NCI-H187 treated with DMSO at 0.1 percent for 48 hours (cell line): ENCODE results near the gene MYO5B.

Experiments
- DNase-seq: peaks from one replicate; lab custom pipeline; 2025; lab: John Stamatoyannopoulos, UW

The MYO5B gene

DNA sequence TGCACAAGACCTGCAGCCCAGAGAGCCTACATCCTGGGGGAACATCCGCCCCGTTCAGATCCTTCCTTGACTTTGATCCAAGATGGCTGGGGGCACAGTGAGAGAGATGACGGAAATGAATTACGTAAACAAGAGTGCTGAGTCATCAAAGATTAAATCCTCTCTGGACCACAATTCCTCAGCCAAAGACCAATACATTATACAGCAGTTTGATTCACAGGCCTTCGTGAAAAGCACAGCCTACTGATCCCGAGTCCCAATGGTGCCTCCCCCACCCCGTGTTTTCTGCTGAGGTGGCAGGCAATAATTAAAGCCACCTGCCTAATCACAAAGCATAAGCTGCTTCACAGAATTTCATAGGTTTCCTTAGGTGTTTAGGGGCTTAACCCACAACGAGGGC is 43.0 kb downstream of the MYO5B start:
- DNase-seq, result no peak

GRCh38 chr18:50144540-50144939 is 50.4 kb downstream of the MYO5B start:
- no peak for DNase-seq

DNA sequence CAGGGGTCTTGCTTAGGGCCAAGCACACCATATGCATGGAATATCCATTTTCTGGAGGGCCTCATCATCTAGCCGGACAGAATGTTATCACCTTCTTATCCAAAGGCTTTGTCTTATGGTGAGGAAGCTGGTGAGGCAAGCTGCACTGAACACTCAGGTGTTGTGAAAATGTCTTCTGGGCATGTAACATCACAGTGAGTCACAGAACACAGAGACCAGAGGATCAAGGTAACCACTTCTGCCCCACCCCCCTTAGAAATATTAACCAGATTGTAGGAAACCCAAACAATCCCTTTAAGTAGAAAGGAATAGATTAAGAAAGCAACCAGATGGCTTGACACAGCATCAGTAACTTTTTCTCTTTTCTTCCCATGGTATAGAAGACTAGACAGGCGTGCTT is 51.1 kb downstream of the MYO5B start:
- no peak for DNase-seq

GRCh38 chr18:50143294-50143693 is 51.7 kb downstream of the MYO5B start:
- DNase-seq, result no peak

DNA sequence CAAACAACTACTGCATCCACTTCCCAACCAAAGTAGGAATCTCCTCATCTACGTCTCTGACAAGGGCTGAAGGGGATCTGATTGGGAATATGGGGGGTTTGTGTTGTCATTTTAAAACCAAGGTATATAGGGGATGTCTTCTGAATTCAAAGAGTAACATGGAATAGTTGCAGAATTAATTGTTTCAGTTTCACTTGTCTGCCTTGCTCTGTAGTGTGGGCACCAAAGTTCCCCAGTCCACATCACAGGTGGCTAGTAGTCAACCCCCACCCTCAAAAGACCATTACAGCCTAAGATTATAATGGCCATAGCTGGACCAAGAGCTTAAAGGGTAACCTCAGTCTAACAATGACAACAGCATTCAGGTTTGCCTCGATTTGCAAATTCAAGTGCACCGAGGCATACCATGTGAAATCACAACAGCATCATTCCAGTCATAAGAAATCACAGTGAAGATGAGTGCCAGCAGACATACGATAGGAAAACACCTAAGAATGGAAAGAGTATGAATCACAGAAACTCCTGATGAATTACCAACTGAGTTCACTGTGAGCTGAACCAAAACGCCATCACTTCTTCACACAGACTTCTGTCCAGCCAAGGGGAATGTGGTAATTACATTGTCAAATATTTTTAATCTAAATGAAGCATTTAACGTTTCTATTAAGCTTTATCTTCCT is 52.4 kb downstream of the MYO5B start:
- no peak for DNase-seq

DNA sequence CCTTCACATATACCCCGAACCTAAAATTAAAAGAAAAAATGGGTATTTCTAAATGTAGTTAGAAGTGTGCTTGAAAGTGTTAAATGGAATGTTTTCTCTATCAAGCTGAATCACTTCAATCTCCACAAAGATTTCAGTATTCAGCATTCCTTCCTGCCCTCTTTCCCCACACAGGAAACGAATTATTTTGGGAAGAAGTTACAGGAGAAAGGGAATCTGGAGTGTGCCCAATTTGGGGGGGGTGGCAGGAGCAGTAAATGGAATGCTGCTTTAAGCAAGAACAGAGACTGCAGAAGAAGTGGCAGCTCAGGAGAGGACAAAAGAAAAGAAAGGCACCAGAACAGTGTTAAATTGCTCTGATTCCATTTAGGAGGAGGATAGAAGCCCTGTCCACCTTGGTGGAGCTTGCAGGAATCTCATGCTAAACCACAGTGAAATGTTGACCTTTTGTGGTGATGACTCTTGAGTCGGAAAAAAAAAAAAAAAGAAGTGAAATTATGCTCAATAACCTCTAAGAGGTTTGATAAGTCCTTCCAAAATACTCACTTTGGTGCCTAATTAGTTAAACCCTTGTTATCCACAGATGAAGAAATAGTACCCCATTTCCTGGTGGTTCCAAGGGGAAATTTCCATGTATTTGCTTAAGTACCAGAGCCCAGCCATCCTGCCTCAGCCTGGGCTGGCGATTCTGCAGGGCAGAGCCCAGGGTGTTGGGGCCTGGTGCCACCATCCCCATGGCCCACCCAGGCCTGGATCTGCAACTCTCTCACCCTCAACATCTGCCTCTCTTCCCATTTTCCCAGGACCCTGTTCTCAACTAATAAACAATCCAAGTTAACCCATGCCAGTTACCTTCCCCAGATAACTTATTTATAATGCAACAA is 56.5 kb downstream of the MYO5B start:
- DNase-seq, result no peak

- DNase-seq, result no peak
Observed at GRCh38 chr18:50135903-50136302, 59.0 kb downstream of the MYO5B start.

DNA sequence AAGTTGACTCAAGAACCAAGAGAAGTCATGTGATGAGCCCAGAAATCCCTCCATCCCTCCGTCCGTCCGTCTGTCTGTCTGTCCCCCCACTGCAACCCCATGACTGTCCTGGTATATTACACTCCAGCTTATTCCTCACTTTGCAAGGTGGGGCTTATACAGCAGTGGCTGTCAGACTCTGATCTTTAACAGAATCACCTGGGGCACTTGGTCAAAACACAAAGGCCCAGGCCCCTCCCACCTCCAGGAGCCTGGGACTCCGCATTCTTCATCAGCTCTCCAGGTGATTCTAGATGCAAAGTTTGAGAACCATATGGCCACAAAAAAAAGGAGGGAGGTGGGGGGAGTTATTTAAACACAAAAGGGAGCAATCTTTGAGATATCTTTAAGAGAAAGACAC is 61.4 kb downstream of the MYO5B start:
- DNase-seq, result no peak

GRCh38 chr18:50131591-50131990 is 63.4 kb downstream of the MYO5B start:
- DNase-seq, result no peak

- DNase-seq, result no peak
Observed at GRCh38 chr18:50128506-50129271, 66.3 kb downstream of the MYO5B start.

DNA sequence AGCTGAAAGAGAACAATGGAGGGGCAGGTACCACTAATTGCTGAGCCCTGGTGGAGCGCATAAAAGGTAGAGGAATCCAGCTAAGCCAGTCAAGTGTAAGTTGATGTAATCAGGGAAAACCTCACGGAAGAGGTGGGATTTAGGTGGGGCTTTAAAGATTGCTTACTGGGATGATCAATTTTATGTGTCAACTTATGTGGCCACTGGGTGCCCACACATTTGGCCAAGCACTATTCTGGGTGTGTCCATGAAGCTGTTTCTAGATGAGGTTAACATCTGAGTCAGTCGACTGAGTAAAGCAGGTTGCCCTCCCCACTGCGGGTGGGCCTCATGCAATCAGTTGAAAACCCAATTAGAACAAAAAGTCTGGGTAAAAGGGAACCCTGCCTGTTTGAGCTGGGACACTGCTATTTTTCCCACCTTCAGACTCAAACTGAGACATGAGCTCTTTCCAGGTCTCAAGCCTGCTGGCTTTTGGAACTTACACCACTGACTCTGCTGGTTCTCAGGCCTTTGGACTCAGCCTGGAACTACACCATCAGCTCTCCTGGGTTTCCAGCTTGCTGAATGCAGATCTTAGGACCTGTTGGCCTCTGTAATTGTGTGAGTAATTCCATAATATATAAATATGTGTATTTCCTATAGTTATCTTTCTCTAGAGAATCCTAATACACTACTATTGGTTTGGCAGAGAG is 67.3 kb downstream of the MYO5B start:
- DNase-seq, result no peak

GRCh38 chr18:50126471-50126870 is 68.5 kb downstream of the MYO5B start:
- no peak for DNase-seq

DNA sequence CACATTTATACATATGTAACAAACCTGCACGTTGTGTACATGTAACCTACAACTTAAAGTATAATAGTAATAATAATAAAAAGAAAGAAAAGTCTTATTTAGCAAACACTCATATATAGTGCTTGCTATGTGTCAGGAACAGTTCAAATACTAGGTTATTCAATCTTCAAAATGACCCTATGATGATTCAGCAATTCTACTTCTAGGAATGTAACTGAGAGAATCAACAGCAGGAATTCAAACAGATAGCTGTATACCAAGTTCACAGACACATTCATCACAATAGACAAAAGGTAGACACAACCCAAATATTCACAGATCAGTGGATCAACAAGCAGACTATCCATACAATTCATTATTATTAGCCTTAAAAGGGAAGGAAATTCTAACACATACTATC is 69.5 kb downstream of the MYO5B start:
- no peak for DNase-seq

DNA sequence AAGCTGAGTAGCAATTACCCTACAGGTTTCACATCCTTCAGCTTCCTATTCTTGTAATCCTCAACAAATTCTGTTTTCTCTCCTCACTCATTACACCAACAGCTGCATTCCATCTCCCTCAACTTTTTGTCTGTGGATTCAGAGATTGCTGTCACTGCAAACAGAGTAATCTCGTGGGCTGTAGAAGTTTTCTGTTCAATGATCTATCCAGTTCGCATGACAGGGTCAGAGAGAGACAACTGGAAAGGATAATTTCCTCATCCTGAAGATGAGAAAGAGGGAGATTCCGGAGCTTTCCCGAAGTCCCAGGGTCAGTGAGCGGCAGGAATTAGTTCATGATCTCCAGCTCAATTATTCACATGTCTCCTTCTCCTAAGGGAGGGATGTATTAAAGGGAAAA is 75.7 kb downstream of the MYO5B start:
- DNase-seq, result no peak

DNA sequence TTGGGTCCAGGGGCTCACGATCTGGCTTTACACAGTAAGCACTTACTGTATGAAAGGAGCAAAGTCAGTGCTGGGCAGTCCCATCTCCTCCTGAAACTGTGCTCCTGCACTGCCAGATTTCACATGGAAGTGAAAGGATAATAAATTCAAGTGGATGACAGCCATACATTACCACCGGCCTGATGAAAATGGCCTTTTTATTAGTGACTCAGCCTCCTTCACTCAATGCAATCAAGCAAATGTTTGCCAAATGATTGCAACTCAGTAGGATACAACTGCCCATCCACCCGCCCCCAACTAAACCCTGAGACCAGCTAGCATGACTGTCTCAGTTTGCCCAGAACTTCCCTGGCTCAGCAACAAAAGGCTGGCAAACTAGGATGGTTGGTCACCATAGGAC is 77.1 kb downstream of the MYO5B start:
- no peak for DNase-seq

DNA sequence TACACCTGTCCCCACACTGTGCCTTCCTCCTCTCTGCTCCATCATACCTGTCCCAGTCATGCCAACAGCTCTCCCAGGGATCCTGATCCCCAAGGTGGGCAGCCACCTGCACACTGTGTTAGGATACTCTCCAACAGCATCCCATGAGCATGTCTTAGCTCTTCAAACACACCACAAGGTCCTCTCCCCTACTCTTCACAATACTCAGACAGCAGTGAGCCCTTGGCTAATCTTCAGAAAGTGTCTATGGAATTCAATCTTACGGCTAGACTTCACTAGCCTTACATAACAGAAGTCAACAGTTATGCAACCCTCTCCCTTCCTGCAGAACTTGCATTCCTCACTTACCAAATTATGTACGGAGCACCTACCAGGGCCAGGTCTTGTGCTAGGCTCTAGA is 79.9 kb downstream of the MYO5B start:
- no peak for DNase-seq

DNA sequence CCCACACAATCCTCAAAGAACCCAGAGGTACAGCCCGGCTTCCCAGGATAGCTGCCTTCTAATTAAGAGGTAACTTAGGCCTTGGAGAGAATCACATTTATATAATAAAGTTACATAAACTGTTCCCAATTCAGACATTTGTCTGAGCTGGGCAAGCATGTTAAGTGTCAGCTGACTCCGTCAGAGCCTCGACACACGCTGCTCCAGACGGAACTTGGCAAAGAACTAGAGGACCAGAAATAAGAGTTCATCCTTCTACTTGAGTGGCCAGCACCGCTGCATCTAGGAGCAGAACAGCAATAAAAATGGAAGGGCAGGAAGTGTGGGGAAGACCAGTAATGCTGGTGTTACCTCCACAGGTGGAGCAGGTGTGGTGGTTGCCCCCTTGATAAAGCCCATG is 80.5 kb downstream of the MYO5B start:
- DNase-seq, result no peak

GRCh38 chr18:50113726-50114125 is 81.2 kb downstream of the MYO5B start:
- no peak for DNase-seq

DNA sequence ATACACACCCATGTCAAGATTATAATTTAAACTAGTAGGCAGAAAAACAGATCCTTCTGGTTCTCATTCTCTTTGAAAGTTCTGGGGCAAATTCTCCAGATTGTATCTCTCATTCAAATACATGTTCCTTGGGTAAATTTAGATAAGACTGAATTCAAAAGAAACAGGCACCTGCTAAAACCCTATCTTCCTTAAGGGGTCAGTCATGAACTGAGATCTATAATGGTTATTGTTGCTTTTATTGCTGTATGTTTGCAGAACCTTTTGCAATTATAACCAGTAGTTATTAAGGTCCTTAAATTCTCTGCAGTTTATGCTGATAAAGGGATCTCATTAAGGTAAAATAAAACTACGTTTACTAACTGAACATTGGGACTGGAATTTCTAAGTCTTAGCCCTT is 83.5 kb downstream of the MYO5B start:
- DNase-seq, result no peak

- no peak for DNase-seq
Observed at GRCh38 chr18:50107468-50107977, 87.4 kb downstream of the MYO5B start.

DNA sequence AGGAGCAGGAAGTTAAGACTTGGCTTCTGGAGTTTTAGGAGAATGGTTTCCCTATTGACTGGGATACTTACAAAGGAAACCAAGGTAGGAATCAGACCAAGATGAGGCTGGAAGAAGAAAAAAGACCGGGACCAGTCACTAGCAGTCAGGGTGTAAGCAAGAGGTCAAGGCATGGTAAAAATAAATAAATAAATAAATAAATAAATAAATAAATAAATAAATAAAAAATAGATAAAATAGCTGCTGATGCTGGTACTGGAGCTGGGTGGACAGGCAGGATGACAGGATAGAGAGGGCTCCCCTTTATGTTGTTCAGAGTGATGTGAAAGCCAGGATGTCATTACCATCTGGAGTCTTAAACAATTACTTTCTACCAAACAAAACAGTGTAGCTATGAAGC is 89.9 kb downstream of the MYO5B start:
- no peak for DNase-seq

GRCh38 chr18:50104421-50104820 is 90.5 kb downstream of the MYO5B start:
- no peak for DNase-seq
